Stimulated activated CD8-positive, alpha-beta memory T cell treated with anti-CD3 and anti-CD28 coated beads, Interleukin-15, amount 100 ng/mL, for 48 hours (primary cell): Measurements from ENCODE around the gene SMOC2.
"Not testable (repeated sequence)": the region's sequence is repeated elsewhere in the genome, so short reads cannot be mapped to it uniquely, and the experiment has no call there.

Experiments used
- DNase-seq, 2 donors: peaks; one replicate each; pipeline ENCODE4 v3.0.0-alpha.2; 2020; ENCODE audit warnings: low read depth in 2 of 2

The SMOC2 gene

DNA sequence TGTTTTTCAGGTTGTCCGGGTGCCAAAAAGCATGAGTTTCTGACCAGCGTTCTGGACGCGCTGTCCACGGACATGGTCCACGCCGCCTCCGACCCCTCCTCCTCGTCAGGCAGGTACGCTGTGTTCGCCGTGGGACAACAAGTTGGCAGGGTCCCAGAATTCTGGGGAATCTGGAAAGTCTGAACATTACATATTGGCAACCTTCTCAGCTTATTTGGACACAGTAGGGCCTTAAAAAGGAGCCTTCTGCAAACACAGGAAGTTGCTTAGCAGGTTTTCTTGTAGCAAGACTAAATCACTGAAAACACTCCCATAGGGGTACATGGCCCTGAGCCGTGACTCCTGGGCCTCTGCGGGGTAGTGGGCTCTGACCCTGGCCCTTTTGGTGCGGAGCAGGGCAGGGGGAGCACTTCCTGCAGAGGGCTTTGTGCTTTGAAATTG is 209.7 kb downstream of the SMOC2 start:
- no peak for DNase-seq

DNA sequence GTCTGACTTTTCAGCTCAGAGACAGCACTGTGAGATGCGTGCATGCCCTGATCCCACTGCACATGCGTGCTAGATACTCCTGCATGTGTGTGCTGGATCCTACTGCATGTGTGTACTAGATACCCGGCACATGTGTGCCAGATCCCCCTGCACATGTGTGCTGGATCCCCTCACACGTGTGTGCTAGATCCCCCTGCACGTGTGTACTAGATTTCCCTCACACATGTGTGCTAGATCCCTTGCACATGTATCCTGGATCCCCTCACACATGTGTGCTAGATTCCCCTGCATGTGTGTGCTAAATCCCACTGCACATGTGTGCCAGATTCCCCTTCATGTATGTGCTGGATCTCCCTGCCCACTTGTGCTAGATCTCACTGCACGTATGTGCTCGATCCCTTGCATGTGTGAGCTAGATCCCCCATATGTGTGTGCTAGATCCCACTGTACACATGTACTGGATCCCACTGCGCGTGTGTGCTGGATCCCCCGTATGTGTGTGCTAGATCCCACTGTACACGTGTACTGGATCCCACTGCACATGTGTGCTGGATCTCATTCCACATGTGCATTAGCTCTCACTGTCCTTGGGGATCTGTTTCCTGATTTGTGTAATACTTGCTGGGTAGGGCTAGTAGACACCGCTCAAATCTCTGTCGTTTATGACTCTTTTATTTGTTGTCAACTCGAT is 214.6 kb downstream of the SMOC2 start:
- no peak for DNase-seq

DNA sequence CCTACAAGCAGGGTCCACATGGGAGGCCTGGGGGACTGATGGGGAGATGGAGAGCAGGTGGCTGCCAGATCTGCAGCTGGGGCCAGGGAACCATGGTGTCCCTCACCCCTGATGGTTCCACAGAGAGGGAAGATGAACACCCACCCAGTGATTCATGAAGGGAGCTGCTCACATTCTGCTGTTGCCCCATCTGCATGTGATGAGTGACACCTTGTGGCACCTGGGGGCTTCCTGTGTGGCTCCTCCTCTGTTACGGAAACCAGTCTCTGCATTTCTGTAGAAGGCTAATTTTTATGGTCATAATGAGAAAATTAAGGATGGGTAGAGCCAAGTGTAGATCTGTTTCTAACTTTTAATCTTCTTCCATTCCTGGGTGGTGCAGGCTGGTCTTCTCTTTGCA is 217.1 kb downstream of the SMOC2 start:
- no peak for DNase-seq

DNA sequence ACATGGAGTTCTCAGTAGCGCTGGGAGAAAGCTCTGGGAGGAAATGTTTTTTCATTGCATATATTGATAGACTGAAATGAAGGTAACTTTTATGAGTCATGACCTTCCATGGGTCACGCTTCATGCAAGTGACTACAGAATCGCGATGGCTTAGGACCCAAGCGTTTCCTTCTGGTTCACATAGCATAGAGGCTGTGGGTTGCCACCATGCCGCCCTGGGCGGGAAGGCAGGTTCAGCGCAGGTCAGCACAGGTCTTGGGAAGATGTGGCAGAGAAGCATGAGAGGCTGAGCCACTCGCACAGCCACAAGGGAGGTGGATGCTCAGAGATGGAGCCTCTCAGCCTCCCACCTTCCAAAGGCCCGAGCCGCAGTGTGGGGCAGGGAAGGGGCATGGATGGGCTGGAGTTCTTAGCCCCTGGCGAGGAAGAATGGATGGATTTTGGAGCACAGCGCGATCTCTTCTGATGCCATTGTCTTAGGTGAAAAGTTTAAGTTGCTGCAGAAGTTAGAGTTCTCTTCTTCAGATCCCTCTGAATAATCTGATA is 219.5 kb downstream of the SMOC2 start:
- DNase-seq, result no peak

DNA sequence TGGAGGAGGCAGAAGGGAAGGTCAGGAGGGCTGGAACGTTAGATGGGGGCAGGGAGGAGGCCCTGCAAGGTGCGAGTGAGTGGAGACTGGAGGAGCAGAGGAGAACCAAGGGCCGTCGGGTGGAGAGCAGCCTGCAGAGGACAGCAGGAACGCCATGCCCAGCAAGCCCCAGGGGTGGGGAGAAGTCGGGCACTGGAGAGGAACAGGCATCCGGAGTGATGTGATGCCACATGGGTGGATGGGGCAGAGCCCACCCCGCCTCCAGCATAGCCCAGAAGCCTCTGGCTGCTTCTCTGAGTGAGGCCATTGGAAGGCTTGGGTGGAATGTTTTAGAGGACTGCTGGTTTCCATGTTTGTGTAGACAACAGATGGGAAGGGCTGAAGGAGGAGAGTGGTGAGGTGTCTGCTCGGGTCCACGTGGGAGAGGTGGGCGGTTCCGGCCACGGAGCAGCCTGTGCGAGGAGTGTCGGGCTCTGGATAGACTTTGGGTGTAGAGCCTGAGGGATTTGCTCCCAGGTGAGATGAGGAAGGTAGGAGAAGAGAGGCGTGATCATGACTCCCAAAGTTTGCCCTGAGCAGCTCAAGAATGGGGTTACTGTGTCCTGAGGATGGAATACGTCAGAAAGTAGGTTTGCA is 221.4 kb downstream of the SMOC2 start:
- no peak for DNase-seq

DNA sequence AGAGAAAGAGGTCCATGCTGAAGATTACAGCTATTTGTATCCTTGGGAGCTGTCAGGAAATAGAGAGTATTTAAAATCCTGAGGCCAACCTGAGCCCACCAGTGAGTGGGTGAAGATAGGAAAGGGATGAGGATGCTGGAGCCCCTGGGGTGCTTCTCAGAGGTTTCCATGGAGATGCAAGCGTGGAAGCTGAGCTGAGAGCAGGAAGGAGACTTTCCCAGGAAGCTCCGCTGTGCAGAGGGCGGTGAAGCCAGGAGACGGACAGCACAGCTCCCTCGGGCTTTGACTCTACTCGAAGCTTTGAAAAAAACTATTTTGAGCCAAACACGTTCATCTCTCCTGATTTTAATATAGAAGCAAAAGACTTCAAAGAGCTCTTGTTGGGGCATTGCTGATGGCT is 222.1 kb downstream of the SMOC2 start:
- DNase-seq, result no peak

DNA sequence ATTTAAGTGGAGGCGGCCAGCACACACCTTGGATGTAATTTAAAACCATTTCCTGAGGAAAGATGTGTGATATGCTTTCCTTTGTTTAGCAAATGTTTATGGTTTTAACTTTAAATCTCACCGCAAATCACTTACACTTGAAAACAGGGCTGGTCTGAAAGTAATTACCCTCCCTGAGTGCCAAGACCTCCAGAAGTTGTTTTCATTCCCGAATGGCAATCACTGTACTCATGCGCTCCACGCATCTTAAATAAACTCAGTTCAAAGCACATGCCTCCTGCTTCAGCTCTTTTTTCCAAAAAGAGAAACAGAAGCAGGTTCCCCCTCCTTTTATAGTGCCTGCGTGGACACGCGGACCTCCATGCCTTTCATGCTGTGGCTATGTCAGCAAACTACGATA is 224.0 kb downstream of the SMOC2 start:
- no peak for DNase-seq

DNA sequence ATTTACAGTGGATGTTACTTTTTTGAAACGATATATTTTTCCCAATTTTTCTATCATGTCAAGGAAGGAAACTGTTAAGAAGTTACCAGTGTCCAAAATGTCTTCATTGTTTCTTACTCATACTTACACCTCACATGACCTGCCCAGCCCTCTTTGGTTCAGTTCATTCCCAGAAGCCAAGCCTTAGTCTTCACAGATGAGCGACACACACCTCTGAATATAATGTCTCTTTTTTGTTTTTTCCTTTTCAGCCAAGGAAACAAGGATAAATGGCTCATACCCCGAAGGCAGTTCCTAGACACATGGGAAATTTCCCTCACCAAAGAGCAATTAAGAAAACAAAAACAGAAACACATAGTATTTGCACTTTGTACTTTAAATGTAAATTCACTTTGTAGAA is 225.2 kb downstream of the SMOC2 start:
- no peak for DNase-seq

DNA sequence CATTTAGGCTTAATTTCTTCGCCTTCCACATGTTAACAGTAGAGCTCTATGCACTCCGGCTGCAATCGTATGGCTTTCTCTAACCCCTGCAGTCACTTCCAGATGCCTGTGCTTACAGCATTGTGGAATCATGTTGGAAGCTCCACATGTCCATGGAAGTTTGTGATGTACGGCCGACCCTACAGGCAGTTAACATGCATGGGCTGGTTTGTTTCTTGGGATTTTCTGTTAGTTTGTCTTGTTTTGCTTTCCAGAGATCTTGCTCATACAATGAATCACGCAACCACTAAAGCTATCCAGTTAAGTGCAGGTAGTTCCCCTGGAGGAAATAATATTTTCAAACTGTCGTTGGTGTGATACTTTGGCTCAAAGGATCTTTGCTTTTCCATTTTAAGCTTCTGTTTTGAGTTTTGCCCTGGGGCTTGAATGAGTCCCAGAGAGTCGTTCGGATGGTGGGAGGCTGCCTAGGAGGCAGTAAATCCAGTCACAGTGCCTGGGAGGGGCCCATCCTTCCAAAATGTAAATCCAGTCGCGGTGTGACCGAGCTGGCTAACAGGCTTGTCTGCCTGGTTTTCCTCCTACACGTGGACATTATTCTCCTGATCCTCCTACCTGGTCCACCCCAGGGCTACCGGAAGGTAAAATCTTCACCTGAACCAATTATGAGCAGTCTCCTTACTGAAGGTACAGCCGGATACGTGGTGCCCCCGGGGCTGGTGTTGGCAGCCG is 225.9 kb downstream of the SMOC2 start:
- no peak for DNase-seq

DNA sequence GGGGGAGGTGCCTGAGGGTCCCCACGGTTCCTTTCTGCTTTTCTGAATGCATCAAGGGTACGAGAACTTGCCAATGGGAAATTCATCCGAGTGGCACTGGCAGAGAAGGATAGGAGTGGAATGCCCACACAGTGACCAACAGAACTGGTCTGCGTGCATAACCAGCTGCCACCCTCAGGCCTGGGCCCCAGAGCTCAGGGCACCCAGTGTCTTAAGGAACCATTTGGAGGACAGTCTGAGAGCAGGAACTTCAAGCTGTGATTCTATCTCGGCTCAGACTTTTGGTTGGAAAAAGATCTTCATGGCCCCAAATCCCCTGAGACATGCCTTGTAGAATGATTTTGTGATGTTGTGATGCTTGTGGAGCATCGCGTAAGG is 226.4 kb downstream of the SMOC2 start:
- DNase-seq, result no peak

DNA sequence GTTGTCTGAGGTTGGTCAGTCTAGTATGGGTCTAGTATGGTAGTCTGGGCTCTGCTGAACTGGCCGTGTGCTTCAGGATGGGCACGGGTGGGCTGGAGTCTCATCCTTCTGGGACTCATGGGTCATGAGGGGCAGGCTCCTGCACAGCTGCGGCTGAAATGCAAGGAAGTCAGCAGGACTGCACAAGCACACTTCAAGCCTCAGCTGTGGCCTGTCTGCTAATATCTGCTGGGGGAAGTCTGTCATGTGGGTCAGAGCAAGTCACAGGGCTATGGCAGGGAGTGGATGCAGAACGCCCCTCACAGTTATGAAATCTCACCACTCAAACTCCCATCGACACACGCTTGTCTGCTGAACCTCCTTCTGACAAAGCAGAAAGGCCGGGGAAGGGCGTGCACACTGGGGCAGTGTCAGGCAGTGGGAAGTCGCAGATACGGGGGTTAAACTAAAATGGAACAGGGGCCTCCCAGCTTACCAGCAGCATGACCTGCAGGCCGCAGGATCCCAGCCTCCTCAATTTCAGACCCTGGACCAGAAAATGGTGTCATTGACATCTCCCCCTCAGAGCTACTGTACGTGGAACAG is 229.5 kb downstream of the SMOC2 start:
- no peak for DNase-seq

DNA sequence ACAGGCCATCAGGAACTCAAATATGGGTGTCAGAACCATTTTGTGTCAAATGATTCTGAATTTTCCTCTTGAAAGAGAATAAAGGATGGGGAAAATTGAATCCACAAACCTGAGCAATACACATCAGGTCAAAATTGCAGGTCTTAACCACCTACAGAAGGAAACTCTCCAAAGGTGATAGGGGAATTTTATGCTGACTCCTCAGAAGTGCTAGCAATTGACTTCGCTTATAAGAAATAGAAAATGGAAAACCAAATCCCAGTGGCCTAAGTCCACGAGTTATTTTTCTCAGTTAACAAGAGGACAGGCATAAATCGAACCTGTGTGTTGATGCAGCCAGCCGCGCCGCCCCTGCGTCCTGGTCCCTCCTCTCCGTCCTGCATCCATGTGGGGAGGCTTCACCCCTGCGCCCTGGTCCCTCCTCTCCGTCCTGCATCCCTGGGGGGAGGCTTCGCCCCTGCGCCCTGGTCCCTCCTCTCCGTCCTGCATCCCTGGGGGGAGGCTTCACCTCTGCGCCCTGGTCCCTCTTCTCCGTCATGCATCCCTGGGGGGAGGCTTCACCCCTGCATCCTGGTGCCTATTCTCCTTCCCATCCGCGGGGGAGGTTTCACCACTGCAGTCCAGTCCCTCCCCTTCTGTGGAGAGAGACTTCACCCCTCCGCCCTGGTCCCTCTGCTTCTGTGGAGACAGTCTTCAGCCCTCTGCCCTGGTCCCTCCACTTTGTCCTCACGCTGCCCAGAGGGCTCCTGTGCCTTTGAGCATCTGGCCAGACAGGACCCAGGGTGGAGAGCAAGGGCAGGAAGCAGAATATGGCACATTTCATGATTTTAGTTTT is 230.3 kb downstream of the SMOC2 start:
- no peak for DNase-seq

DNA sequence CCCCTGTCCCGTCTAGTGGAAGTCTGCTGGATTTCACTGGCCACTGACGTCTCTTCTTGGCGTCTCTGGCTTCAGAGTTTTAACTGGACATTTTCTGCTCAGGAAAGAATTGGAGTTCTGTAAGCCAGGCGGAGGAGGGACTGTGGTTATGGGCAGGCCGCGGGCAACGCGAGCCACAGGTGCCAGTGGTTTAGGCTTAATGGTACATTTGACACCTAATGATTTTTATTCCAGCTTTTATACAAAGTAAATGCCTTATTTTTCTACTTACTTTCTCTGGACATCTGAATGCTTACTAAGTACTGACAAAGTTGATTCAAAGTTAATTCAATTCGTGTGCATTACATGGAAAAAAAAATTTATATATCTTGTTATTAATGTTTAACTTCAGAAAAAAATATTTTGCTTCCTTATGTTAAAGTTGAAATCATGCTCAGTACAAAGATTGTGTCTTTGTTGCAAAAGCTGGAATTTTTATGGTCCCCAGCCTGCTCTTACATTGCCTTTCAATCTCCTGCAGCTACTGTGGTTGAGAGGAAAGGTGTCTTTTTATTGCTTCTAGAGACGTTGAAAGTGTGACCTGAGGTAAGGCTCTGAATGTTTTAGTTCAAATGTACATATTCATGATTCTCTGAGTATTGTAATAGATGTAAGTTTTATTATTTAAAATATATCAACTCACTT is 231.0 kb downstream of the SMOC2 start:
- no peak for DNase-seq

DNA sequence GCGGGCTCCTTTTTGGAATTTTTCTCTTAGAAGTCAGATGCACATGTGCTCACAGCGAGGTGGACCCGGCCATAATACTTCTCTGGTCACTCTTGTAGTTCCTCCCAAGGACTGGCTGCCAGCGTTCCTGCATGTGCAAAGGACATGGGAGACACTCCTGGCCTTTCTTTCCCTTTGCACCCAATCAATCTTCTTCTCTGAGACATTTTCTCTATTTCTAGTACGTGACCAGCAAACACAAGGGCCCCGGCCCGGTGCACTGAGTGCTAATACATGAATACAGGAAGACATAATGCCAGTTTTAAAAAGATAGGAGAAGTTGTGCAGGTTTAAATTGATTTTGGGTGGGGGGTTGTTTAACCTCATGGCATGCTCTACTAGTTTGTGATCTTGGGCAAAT is 233.6 kb downstream of the SMOC2 start:
- no peak for DNase-seq

DNA sequence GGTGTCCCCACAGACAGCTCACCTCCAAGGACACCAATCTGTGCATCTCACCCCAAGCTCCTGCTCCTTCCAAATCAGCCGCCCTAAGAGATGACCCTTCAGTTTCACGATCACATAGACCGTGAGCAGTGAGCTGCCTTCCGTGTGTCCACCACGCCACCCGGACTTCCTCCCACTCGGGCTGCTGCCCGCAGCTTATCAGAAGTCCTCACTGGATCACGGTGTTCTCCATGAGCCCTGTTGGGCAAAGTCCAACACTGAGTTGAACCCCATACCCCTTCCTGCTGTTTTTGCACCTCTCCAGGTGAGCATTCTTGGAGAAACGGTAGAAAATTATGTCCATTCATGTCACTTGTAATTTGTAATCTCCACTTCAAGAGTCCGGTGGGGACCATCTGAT is 234.4 kb downstream of the SMOC2 start:
- no peak for DNase-seq

DNA sequence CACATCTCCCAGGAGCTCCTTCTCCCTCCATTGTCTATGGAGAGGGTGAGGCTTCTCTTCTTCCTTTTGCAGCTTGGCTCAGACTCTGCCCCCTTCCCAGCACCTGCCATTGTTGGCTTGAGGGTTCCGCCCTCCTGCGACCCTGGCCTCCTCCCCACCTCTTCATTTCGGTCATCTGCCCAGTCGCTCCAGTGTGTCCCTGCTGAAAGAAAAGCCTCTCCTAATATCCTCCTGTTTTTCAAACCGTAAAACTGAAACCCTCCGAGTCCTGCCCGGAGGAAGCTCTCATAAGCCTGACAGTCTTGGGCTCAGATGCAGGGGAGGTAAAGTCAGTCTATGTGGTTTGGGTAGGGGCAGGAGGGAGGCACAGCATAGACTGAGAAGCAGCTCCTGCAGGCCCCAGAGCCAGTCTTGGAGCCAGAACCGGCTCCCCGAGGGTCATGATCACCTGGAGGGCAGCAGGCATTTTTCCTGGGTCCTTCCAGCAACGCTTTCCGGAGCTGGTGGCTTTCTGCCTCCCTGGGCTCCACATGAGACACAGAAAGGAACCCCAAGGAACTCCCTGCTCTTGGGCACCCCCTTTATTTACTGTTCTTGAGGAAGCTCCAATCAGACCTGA is 235.1 kb downstream of the SMOC2 start:
- no peak for DNase-seq

DNA sequence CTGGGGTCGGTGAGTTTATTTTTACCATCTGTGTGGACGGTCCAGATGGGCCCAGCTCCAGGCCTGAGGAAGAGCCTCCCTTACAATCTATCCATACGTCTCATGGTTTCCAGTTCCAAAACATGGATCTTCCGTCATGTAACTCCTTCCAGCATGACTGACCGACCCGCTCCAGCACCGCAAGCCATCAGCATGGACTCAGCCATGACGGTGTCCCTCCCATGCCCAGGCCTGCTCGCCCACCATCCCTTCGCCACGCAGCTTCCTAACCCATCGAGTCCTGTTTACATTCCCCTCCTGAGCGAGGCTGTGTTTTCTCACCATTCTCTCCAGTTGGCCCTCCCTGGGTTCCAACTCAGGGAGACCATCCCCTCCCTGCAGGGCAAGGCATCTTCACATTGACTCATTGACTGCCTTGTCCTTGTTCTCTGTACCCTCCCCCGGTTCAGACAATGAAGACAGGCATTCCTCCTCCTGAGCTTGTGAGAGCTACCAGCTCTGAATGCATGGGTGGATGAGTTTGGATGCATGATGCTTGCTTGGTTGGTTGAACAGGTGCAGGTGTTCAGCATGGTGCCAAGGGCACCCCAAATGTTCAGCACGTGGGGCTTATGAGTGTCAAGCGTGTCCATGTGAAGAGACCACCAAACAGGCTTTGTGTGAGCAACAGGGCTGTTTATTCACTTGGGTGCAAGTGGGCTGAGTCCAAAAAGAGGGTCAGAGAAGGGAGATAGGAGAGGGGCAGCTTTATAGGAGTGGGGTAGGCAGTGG is 235.8 kb downstream of the SMOC2 start:
- no peak for DNase-seq

DNA sequence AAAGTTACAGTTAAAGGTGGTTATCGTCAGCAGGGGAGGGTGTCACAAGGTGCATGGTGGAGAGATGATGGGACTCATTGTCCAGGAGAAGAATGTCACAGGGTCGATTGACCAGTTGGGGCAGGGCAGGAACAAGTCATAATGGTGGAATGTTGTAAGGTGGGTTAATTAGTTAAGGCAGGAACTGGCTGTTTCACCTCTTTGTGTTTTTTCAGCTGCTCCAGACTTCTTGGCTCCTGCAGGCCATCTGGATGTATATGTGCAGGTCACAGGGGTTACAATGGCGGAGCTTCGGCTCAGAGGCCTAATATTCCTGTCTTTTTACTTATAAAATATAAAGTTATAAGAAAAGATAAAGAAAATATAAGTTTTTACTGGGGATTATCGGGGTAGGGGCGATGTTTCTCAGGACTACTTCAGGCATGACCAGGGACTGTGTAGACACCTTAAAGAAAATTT is 236.4 kb downstream of the SMOC2 start:
- DNase-seq, result not testable (repeated sequence)

DNA sequence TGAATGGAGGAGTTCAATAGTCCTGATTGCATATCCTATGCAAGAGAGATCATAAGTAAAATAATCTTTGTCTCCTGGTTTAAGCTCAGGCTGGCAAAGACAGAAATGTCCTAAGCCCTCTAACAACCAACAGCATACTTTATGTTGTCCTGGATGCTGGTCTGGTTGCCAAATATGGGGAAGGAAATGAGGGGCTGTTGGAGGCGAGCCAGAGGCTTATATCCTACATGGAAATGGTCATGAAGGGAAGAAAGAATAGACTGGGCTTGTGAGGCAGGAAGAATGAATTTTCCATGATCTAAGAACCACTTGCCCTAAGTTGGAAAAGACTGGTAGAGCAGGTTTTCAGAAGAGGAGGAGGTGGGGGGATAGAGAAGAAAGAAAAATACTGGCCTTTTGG is 237.1 kb downstream of the SMOC2 start:
- no peak for DNase-seq

DNA sequence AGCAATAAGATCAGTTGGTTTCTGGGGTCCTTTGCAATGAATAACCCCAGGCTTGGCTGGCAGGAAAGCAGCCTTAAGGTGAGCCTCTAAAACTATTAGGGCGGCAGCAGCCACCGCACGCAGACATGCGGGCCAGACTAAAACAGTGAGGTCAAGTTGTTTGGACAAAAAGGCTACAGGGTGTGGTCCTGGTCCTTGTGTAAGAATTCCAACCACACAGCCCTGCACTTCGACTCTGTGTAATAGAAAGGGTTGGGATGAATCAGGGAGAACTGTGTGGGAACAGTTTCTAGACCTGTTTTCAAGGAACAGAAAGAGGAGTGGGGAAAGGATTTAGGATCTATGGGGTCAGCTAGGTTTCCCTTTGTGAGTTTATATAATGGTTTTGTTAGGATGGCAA is 237.6 kb downstream of the SMOC2 start:
- DNase-seq, result no peak
